ENCODE measurements around the gene AASDH.

AASDH gene

GRCh38 chr4:56301997-56302496 lies 85.2 kb downstream of the AASDH start:
- H3K9me3 ChIP-seq (ENCODE audit: insufficient read depth, low read depth, low read length): no peaks in the 10 kb centered on the region
- H3K4me1 ChIP-seq (ENCODE audit: insufficient read depth, low read length): peaks cover 7% of the 10 kb centered on the region; the same call in 1 of the 2 replicates
- no peak overlapping the region for H3K4me3 ChIP-seq (ENCODE audit: low read length)
- no peak overlapping the region for H3K27ac ChIP-seq (ENCODE audit: low read depth, low read length)
- WGBS: 84% methylated on average over 8 of the region's 8 CpGs
- no peaks in the 10 kb centered on the region for H3K36me3 ChIP-seq (ENCODE audit: insufficient read depth, low read length)
- no peak overlapping the region for H3K9ac ChIP-seq (ENCODE audit: low read depth, low read length)
- no peaks in the 10 kb centered on the region for H3K27me3 ChIP-seq (ENCODE audit: insufficient read depth, low read length)

GRCh38 chr4:56301181-56301996 lies 85.9 kb downstream of the AASDH start:
- Histone ChIP-seq H3K27me3 (ENCODE audit: insufficient read depth, low read length) (no peaks in the 10 kb centered on the region), H3K4me1 (ENCODE audit: insufficient read depth, low read length) (peaks cover 7% of the 10 kb centered on the region; the same call in 1 of the 2 replicates), H3K9ac (ENCODE audit: low read depth, low read length) (no peak overlapping the region), H3K36me3 (ENCODE audit: insufficient read depth, low read length) (no peaks in the 10 kb centered on the region), H3K9me3 (ENCODE audit: insufficient read depth, low read depth, low read length) (no peaks in the 10 kb centered on the region), H3K4me3 (ENCODE audit: low read length) (no peak overlapping the region), H3K27ac (ENCODE audit: low read depth, low read length) (no peak overlapping the region)
- WGBS: 50% methylated on average over 10 of the region's 10 CpGs

- no peaks in the 10 kb centered on the region for H3K36me3 ChIP-seq (ENCODE audit: insufficient read depth, low read length)
- no peaks in the 10 kb centered on the region for H3K9me3 ChIP-seq (ENCODE audit: insufficient read depth, low read depth, low read length)
- no peak overlapping the region for H3K4me3 ChIP-seq (ENCODE audit: low read length)
- H3K9ac ChIP-seq (ENCODE audit: low read depth, low read length): no peak overlapping the region
- H3K27ac ChIP-seq (ENCODE audit: low read depth, low read length): no peak overlapping the region
- 87% methylated on average over 3 of the region's 3 CpGs for WGBS
- H3K27me3 ChIP-seq (ENCODE audit: insufficient read depth, low read length): no peaks in the 10 kb centered on the region
- peaks cover 7% of the 10 kb centered on the region; the same call in 1 of the 2 replicates for H3K4me1 ChIP-seq (ENCODE audit: insufficient read depth, low read length)
Measured at GRCh38 chr4:56298236-56298635, 89.1 kb downstream of the AASDH start.

GRCh38 chr4:56297776-56298175 lies 89.5 kb downstream of the AASDH start:
- Histone ChIP-seq H3K9ac (ENCODE audit: low read depth, low read length) (no peak overlapping the region), H3K4me1 (ENCODE audit: insufficient read depth, low read length) (peaks cover 7% of the 10 kb centered on the region; the same call in 1 of the 2 replicates), H3K36me3 (ENCODE audit: insufficient read depth, low read length) (no peaks in the 10 kb centered on the region), H3K27me3 (ENCODE audit: insufficient read depth, low read length) (no peaks in the 10 kb centered on the region), H3K9me3 (ENCODE audit: insufficient read depth, low read depth, low read length) (no peaks in the 10 kb centered on the region), H3K4me3 (ENCODE audit: low read length) (no peak overlapping the region), H3K27ac (ENCODE audit: low read depth, low read length) (no peak overlapping the region)
- 85% methylated on average over 2 of the region's 2 CpGs for WGBS

DNA sequence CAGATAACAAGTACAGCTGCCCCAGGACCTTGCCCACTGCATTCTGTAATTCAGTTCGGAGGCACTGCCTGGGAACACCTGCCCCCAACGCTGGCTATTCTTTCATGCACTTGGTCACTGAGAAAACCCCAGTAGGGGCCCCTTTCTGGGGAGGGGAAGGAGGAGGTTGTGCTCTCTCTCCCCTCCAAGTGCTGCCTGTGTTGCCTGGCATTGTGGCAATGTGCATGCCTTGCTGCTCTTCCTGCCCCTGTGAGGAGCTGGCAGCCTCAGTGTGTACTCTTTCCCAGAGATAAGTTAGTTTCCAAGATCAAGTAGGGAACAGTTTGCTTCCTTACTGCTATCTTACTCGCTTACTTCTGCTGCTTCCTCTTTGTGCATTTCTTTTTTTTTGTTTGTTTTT lies 90.8 kb downstream of the AASDH start:
- H3K27ac ChIP-seq (ENCODE audit: low read depth, low read length): no peak overlapping the region
- H3K9me3 ChIP-seq (ENCODE audit: insufficient read depth, low read depth, low read length): 0 out of 2 replicates have a peak, but pooled peaks cover 2% of the 10 kb centered on the region
- H3K36me3 ChIP-seq (ENCODE audit: insufficient read depth, low read length): no peaks in the 10 kb centered on the region
- H3K4me1 ChIP-seq (ENCODE audit: insufficient read depth, low read length): peaks cover 7% of the 10 kb centered on the region; the same call in 1 of the 2 replicates
- no peak overlapping the region for H3K9ac ChIP-seq (ENCODE audit: low read depth, low read length)
- no peaks in the 10 kb centered on the region for H3K27me3 ChIP-seq (ENCODE audit: insufficient read depth, low read length)
- H3K4me3 ChIP-seq (ENCODE audit: low read length): no peak overlapping the region
- 74% methylated on average over 3 of the region's 3 CpGs for WGBS

DNA sequence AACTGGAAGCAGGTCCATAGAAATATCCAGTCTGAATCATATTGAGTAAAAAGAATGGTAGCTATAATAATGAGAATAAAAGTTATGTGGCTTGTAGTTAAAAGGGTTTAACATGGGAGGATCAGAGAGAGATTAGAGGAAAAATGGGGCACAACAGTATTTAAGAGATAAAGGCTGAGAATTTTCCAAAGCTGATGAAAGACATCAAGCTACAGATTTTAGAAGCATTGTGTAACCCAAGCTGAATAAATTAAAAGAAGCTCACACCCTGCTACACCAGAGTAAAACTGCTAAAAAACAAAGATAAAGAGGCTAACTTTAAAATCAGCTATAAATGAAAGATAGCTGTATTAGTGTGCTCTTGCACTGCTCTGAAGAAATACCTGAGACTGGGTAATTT lies 94.2 kb downstream of the AASDH start:
- H3K27me3 ChIP-seq (ENCODE audit: insufficient read depth, low read length): no peaks in the 10 kb centered on the region
- 0 out of 2 replicates have a peak, but pooled peaks cover 2% of the 10 kb centered on the region for H3K9me3 ChIP-seq (ENCODE audit: insufficient read depth, low read depth, low read length)
- H3K27ac ChIP-seq (ENCODE audit: low read depth, low read length): no peak overlapping the region
- H3K4me1 ChIP-seq (ENCODE audit: insufficient read depth, low read length): peaks cover 4% of the 10 kb centered on the region; the same call in 1 of the 2 replicates
- H3K4me3 ChIP-seq (ENCODE audit: low read length): no peak overlapping the region
- no peak overlapping the region for H3K9ac ChIP-seq (ENCODE audit: low read depth, low read length)
- no peaks in the 10 kb centered on the region; the same call in 1 of the 2 replicates for H3K36me3 ChIP-seq (ENCODE audit: insufficient read depth, low read length)

DNA sequence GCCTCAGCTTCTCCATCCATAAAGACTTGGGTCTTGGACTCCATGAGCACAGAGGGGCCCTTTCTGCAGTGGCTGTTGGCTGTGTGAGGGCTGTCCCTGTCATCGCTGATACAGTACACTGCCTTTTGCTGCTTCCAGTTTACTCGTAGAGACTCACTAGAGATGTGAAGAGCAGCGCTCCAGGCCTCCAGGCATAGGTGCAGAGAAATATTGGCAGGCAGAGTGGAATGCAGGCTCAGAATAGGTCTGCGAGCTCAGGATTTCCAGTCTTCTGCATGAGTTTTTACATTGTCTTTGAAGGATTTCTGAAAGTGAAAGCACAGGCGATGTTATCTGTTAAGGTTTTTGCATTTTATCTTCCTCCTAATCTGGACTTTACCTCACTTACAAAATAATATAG lies 97.4 kb downstream of the AASDH start:
- no peak overlapping the region for H3K4me3 ChIP-seq (ENCODE audit: low read length)
- 92% methylated on average over 4 of the region's 5 CpGs for WGBS
- no peaks in the 10 kb centered on the region for H3K4me1 ChIP-seq (ENCODE audit: insufficient read depth, low read length)
- H3K9ac ChIP-seq (ENCODE audit: low read depth, low read length): no peak overlapping the region
- no peaks in the 10 kb centered on the region for H3K27me3 ChIP-seq (ENCODE audit: insufficient read depth, low read length)
- no peaks in the 10 kb centered on the region; the same call in 1 of the 2 replicates for H3K36me3 ChIP-seq (ENCODE audit: insufficient read depth, low read length)
- H3K27ac ChIP-seq (ENCODE audit: low read depth, low read length): no peak overlapping the region
- H3K9me3 ChIP-seq (ENCODE audit: insufficient read depth, low read depth, low read length): 0 out of 2 replicates have a peak, but pooled peaks cover 2% of the 10 kb centered on the region

- Histone ChIP-seq H3K27me3 (ENCODE audit: insufficient read depth, low read length) (no peaks in the 10 kb centered on the region), H3K9me3 (ENCODE audit: insufficient read depth, low read depth, low read length) (0 out of 2 replicates have a peak, but pooled peaks cover 2% of the 10 kb centered on the region), H3K36me3 (ENCODE audit: insufficient read depth, low read length) (no peaks in the 10 kb centered on the region; the same call in 1 of the 2 replicates), H3K4me3 (ENCODE audit: low read length) (no peak overlapping the region), H3K4me1 (ENCODE audit: insufficient read depth, low read length) (no peaks in the 10 kb centered on the region), H3K9ac (ENCODE audit: low read depth, low read length) (no peak overlapping the region), H3K27ac (ENCODE audit: low read depth, low read length) (no peak overlapping the region)
- WGBS: 83% methylated on average over 1 of the region's 3 CpGs
Measured at GRCh38 chr4:56288663-56289062, 98.6 kb downstream of the AASDH start.

Data from HUES64 (cell line).